HG03575 (cell line): ENCODE data around the gene ATP1A1.

Experiments used
- ATAC-seq: cut with Tn5 transposase; IDR thresholded peaks from one replicate; pipeline ENCODE4 v1.9.1; 2021; ENCODE audit not compliant: unreplicated experiment, insufficient number of reproducible peaks, low FRiP score; ENCODE audit errors: extremely low read depth

The ATP1A1 gene

GRCh38 chr1:116365857-116366256 is 7.2 kb upstream of the ATP1A1 start:
- ATAC-seq, result no peak

GRCh38 chr1:116367256-116367945 is 5.6 kb upstream of the ATP1A1 start:
- ATAC-seq, result no peak

GRCh38 chr1:116368241-116368640 is 4.8 kb upstream of the ATP1A1 start:
- no peak for ATAC-seq

- no peak for ATAC-seq
Measured at GRCh38 chr1:116370181-116370580, 2.9 kb upstream of the ATP1A1 start.

- ATAC-seq, result no peak
Measured at GRCh38 chr1:116371752-116372151, 1.3 kb upstream of the ATP1A1 start.

- ATAC-seq, result no peak
Measured at GRCh38 chr1:116372191-116372590, 853 bp upstream of the ATP1A1 start.

GRCh38 chr1:116373431-116374352 is 648 bp downstream of the ATP1A1 start:
- ATAC-seq, result no peak

- no peak for ATAC-seq
Measured at GRCh38 chr1:116374353-116375147, 1.5 kb downstream of the ATP1A1 start.

GRCh38 chr1:116375148-116375886 is 2.3 kb downstream of the ATP1A1 start:
- no peak for ATAC-seq

GRCh38 chr1:116375887-116376728 is 3.1 kb downstream of the ATP1A1 start:
- no peak for ATAC-seq

- ATAC-seq, result no peak
Measured at GRCh38 chr1:116376729-116377086, 3.7 kb downstream of the ATP1A1 start.

GRCh38 chr1:116377541-116378529 is 4.8 kb downstream of the ATP1A1 start:
- ATAC-seq, result peak; percentile 82

- no peak for ATAC-seq
Measured at GRCh38 chr1:116379057-116379630, 6.1 kb downstream of the ATP1A1 start.

GRCh38 chr1:116379674-116380498 is 6.8 kb downstream of the ATP1A1 start:
- ATAC-seq, result no peak

GRCh38 chr1:116380499-116381242 is 7.6 kb downstream of the ATP1A1 start:
- no peak for ATAC-seq
